Ascending aorta (tissue), 2 donors: ENCODE measurements around the gene PTPRO. TPM values are rescaled to one million over a fixed set of nuclear protein-coding genes. Genes with fewer than 3 reads are reported as not detected.

Experiments used
- DNase-seq, 2 donors: peaks; one replicate each; pipeline ENCODE4 v3.0.0-alpha.2; 2019; ENCODE audit warnings: low spot score in 2 of 2
- H3K27ac ChIP-seq, 2 donors: fragments of 200-600 bp; sonication (generic); one replicate each; pipeline ENCODE4 v1.5.1; 2016 to 2017; ENCODE audit warnings: mild to moderate bottlenecking in 1 of 2
- H3K27me3 ChIP-seq: fragments of 200-600 bp; sonication (generic); one replicate; pipeline ENCODE4 v1.5.1; 2017
- H3K36me3 ChIP-seq, 2 donors: fragments of 200-600 bp; sonication (generic); one replicate each; pipeline ENCODE4 v1.5.1; 2016
- H3K4me1 ChIP-seq, 2 donors: fragments of 200-600 bp; sonication (generic); one replicate each; pipeline ENCODE4 v1.5.1; 2016 to 2017; ENCODE audit warnings: mild to moderate bottlenecking in 1 of 2
- H3K4me3 ChIP-seq, 2 donors: fragments of 200-600 bp; sonication (generic); one replicate each; pipeline ENCODE4 v1.5.1; 2016 to 2017; ENCODE audit warnings: mild to moderate bottlenecking in 1 of 2
- H3K9me3 ChIP-seq, 2 donors: fragments of 200-600 bp; sonication (generic); one replicate each; pipeline ENCODE4 v1.5.1; 2016
- intact Hi-C: fragments of 100-400 bp; cut with DNase I; formaldehyde crosslinking; loops from one replicate; pipeline ENCODE4 v1.15.1; 2023
- total RNA-seq: library from RNA; depleted of rRNA; stranded (reverse); fragments of >200 nt; gene quantifications from one replicate; pipeline ENCODE4 v1.1.0, GENCODE V29; 2016
- TF ChIP-seq, protein P1 (sequence below), 3 experiments: fragments of 200-600 bp in 2 of 3; fragments of 450-650 bp in 1 of 3; sonication (generic) in 2 of 3; IDR thresholded peaks; one replicate each; pipeline ENCODE4 v1.5.1; 2016 to 2019; ENCODE audit warnings: antibody characterized with exemption in 3 of 3, mild to moderate bottlenecking in 1 of 3, moderate library complexity in 1 of 3

The PTPRO gene
- total RNA-seq, 1 donor from 2014 or later, result 0.11 TPM

DNA sequence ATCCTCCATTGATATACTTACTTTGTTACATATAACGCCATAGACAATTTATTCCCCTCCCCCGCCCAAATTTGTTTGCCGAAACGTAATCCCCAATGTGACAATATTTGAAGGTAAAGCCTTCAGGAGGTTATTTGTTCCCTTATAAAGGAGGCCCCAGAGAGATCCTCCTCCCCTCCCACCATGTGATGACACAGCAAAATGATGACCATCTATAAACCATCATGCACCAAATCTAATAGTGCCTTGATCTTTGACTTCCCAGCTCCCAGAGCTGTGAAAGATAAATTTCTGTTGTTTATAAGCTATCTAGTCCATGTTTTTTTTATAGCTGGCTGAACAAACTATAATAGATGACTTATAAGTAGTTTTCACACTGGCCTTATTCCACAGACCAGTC is 122.2 kb downstream of the PTPRO start:
- H3K27me3 ChIP-seq, result no peaks in the 10 kb centered on the region
- no peak for DNase-seq
- intact Hi-C loops, result no loop called here
- H3K36me3 ChIP-seq, result no peaks in the 10 kb centered on the region
- H3K27ac ChIP-seq, result no peak overlapping the region
- no peaks in the 10 kb centered on the region for H3K9me3 ChIP-seq
- H3K4me1 ChIP-seq, result no peaks in the 10 kb centered on the region
- no peak overlapping the region for H3K4me3 ChIP-seq
- TF ChIP-seq, protein P1, sequence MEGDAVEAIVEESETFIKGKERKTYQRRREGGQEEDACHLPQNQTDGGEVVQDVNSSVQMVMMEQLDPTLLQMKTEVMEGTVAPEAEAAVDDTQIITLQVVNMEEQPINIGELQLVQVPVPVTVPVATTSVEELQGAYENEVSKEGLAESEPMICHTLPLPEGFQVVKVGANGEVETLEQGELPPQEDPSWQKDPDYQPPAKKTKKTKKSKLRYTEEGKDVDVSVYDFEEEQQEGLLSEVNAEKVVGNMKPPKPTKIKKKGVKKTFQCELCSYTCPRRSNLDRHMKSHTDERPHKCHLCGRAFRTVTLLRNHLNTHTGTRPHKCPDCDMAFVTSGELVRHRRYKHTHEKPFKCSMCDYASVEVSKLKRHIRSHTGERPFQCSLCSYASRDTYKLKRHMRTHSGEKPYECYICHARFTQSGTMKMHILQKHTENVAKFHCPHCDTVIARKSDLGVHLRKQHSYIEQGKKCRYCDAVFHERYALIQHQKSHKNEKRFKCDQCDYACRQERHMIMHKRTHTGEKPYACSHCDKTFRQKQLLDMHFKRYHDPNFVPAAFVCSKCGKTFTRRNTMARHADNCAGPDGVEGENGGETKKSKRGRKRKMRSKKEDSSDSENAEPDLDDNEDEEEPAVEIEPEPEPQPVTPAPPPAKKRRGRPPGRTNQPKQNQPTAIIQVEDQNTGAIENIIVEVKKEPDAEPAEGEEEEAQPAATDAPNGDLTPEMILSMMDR (IDR thresholded peaks at IDR 0.05), result no peak

DNA sequence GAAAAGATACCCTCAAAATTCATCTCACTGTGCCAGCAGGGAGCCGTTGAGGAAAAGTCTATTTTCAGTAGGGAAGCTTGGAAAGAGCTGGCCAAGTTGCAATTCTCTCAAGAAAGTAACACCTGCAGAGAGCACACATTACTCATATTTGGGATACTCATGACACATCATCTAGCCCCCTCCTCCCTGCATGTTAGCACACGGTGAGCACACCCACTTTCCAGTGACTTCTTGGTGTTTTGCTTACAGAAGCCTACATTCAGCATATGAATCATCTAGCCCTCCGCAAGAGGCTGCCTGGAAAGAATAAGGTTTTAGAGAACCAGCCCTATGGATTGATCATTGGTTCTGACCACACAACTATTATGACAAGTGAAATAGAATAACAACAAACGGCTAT is 124.5 kb downstream of the PTPRO start:
- TF ChIP-seq, protein P1 (IDR thresholded peaks at IDR 0.05), result no peak
- DNase-seq, result no peak

DNA sequence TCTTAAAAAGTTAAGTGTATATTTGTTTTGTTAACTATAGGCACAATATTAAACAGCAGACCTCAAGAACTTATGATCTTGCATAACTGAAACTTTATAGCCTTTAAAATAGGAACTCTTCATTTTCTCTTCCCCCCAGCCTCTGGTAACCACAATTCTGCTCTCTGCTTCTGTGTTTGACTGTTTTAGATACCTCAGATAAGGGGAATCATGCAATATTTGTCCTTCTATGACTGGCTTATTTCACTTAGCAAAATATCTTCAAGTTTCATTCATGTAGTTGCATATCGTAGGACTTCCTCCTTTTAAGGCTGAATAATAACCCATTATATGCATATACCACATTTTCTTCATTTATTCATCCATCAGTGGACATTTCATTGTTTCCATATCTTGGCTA is 131.3 kb downstream of the PTPRO start:
- TF ChIP-seq, protein P1 (IDR thresholded peaks at IDR 0.05), result no peak
- Histone ChIP-seq H3K27me3 (no peaks in the 10 kb centered on the region), H3K4me3 (no peak overlapping the region), H3K36me3 (no peaks in the 10 kb centered on the region), H3K4me1 (no peaks in the 10 kb centered on the region), H3K9me3 (peaks cover 9 to 17% of the 10 kb centered on the region in 2 donors), H3K27ac (no peak overlapping the region)
- intact Hi-C loops, result no loop called here
- DNase-seq, result no peak

More for the DNA sequence above, 124.5 kb downstream of the PTPRO start:
- H3K4me3 ChIP-seq, result no peak overlapping the region
- H3K4me1 ChIP-seq, result no peaks in the 10 kb centered on the region
- intact Hi-C loops, result no loop called here
- H3K9me3 ChIP-seq, result no peaks in the 10 kb centered on the region
- H3K36me3 ChIP-seq, result no peaks in the 10 kb centered on the region
- H3K27me3 ChIP-seq, result no peaks in the 10 kb centered on the region
- H3K27ac ChIP-seq, result no peak overlapping the region

DNA sequence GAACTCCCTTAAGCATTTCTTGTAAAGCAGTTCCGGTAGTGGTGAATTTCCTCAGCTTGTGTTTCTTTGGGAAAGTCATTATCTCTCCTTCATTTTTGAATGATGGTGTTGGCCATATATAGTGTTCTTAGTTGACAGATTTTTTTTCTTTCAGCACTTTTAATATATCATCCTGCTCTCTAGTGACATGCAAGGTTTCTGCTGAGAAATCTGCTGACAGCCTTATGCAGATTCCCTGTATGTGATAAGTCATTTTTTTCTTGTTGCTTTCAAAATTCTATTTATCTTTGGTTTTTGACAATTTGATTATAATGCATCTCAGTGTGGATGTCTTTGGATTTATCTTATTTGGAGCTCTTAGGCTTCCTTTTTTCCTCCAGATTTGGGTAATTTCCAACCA is 135.7 kb downstream of the PTPRO start:
- Histone ChIP-seq H3K36me3 (no peaks in the 10 kb centered on the region), H3K27ac (no peak overlapping the region), H3K9me3 (peaks cover 9 to 23% of the 10 kb centered on the region in 2 donors), H3K27me3 (no peaks in the 10 kb centered on the region), H3K4me1 (no peaks in the 10 kb centered on the region), H3K4me3 (no peak overlapping the region)
- TF ChIP-seq, protein P1 (IDR thresholded peaks at IDR 0.05), result no peak
- no peak for DNase-seq
- intact Hi-C loops, result no loop called here

DNA sequence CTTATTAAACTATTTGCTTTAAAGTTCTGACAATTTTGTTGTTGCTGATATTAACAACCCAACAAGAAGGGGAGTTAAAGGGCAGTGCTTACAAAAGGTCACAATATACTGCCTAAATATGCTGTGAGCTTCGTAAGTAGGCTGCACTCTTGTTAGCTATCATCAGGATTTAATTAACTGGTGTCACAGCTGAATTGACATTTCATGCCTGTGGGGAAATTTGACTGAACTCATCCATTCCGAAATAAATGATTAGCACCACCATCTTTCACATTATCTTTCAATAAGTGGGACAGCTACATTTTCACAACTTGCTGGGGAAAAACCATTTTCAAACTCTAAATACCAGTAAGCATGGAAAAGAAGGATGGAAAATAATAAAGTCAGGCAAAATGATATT is 146.6 kb downstream of the PTPRO start:
- no peak for DNase-seq
- intact Hi-C loops, result no loop called here
- Histone ChIP-seq H3K9me3 (no peaks in the 10 kb centered on the region), H3K27me3 (no peaks in the 10 kb centered on the region), H3K4me1 (peaks cover 0 to 3% of the 10 kb centered on the region in 2 donors), H3K27ac (no peak overlapping the region), H3K4me3 (no peak overlapping the region), H3K36me3 (no peaks in the 10 kb centered on the region)
- TF ChIP-seq, protein P1 (IDR thresholded peaks at IDR 0.05), result no peak

DNA sequence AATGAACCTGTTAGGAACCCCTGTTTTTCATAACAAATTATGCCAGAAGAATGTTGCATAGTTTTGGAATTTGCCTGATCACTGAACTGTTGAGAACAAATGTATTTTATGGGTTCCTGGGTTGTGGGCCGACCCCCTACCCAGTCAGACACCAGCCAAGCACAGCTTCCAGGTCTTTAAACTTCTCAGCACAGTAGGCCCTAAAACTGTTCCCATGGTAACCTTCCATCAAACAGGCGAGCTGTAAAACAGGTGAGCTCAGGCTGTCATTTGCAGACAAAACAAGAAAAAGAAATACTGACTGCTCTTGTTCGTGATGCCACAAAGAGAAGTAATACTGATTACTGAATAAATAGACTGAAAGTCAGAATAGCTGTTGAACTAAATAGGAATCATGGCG is 147.0 kb downstream of the PTPRO start:
- Histone ChIP-seq H3K27me3 (no peaks in the 10 kb centered on the region), H3K36me3 (no peaks in the 10 kb centered on the region), H3K27ac (no peak overlapping the region), H3K4me1 (peaks cover 0 to 3% of the 10 kb centered on the region in 2 donors), H3K4me3 (no peak overlapping the region), H3K9me3 (no peaks in the 10 kb centered on the region)
- TF ChIP-seq, protein P1 (IDR thresholded peaks at IDR 0.05), result no peak
- no peak for DNase-seq
- intact Hi-C loops, result no loop called here
